Spleen (tissue), 11 donors: Measurements from ENCODE around the gene SLC26A3. TPM values are rescaled to one million over a fixed set of nuclear protein-coding genes. Genes with fewer than 3 reads are reported as not detected.

Experiments
- DNase-seq: peaks from one replicate; pipeline ENCODE4 v3.0.0-alpha.2; 2020
- H3K27ac ChIP-seq, 8 donors: fragments of 200-600 bp; sonication (generic) in 7 of 8; 1 replicate in 4 of 8; 2 replicates in 4 of 8; pipeline versions ENCODE4 v1.5.0 to v1.8.0; 2016 to 2021; ENCODE audit warnings: inconsistent platforms in 4 of 8, mild to moderate bottlenecking in 4 of 8, moderate library complexity in 1 of 8
- H3K27me3 ChIP-seq, 7 donors: fragments of 200-600 bp; sonication (generic) in 6 of 7; replicated peaks in 1 of 7; 1 replicate in 4 of 7; 2 replicates in 3 of 7; pipeline versions ENCODE4 v1.5.0 to v1.8.0; 2016 to 2021; ENCODE audit warnings: inconsistent platforms in 3 of 7, mild to moderate bottlenecking in 1 of 7
- H3K36me3 ChIP-seq, 6 donors: fragments of 200-600 bp; sonication (generic) in 5 of 6; 1 replicate in 4 of 6; 2 replicates in 2 of 6; pipeline versions ENCODE4 v1.5.0 to v1.8.0; 2016 to 2021; ENCODE audit warnings: inconsistent platforms in 2 of 6
- H3K4me1 ChIP-seq, 6 donors: fragments of 200-600 bp; sonication (generic) in 5 of 6; 1 replicate in 3 of 6; 2 replicates in 3 of 6; pipeline versions ENCODE4 v1.5.0 to v1.8.0; 2016 to 2021; ENCODE audit warnings: inconsistent platforms in 3 of 6
- H3K4me3 ChIP-seq, 8 donors: fragments of 200-600 bp; sonication (generic) in 7 of 8; 1 replicate in 4 of 8; 2 replicates in 4 of 8; pipeline versions ENCODE4 v1.5.0 to v1.8.0; 2016 to 2021; ENCODE audit warnings: inconsistent platforms in 4 of 8, mild to moderate bottlenecking in 4 of 8, moderate library complexity in 2 of 8
- H3K9me3 ChIP-seq, 8 donors: fragments of 200-600 bp; sonication (generic) in 7 of 8; 1 replicate in 4 of 8; 2 replicates in 4 of 8; pipeline versions ENCODE4 v1.5.0 to v1.8.0; 2016 to 2021; ENCODE audit warnings: inconsistent platforms in 4 of 8
- POLR2A ChIP-seq, 3 donors: fragments of 450-650 bp; IDR thresholded peaks; one replicate each; pipeline ENCODE4 v1.5.1; 2017; ENCODE audit warnings: antibody characterized with exemption in 3 of 3, mild to moderate bottlenecking in 1 of 3
- POLR2AphosphoS5 ChIP-seq, 3 donors: sonication (generic); formaldehyde crosslinking; IDR thresholded peaks; one replicate each; pipeline ENCODE4 v1.5.1; 2017; ENCODE audit warnings: antibody characterized with exemption in 3 of 3
- WGBS, 5 donors: extraction: QIAGEN DNeasy Blood & Tissue Kit in 3 of 5; methylation state at CpG; one replicate each; pipeline versions ENCODE4 v1.1.5 to v1.1.7; 2013 to 2018; 5-methylcytosine and 5-hydroxymethylcytosine counted together
- intact Hi-C: fragments of 100-400 bp; cut with DNase I; formaldehyde crosslinking; loops from one replicate; pipeline ENCODE4 v1.15.0; 2023; ENCODE audit warnings: low total_unique reads
- polyA plus RNA-seq, 3 donors: library from polyadenylated mRNA; stranded (reverse); fragments of 200-250 nt; gene quantifications; one replicate each; pipeline ENCODE4 v1.2.1, GENCODE V29; 2013
- total RNA-seq, 7 donors: library from RNA; depleted of rRNA in 3 of 7; stranded (reverse); fragments of >200 nt in 3 of 7; fragmentation: NEBNext Ultra II Directional in 4 of 7; extraction: Animal tissue kit (Norgen Biotek cat#: 25700) in 4 of 7; gene quantifications; one replicate each; pipeline versions ENCODE4 v1.1.0 to v1.2.1, GENCODE V29; 2016 to 2021
- TF ChIP-seq, protein P1 (sequence below), 11 experiments: fragments of 200-600 bp in 7 of 11; fragments of 450-650 bp in 4 of 11; sonication (generic) in 4 of 11; IDR thresholded peaks in 8 of 11; conservative IDR thresholded peaks in 3 of 11; 1 replicate in 7 of 11; 2 replicates in 4 of 11; pipeline versions ENCODE4 v1.4.0 to v1.8.0; 2016 to 2021; ENCODE audit warnings: antibody characterized with exemption in 11 of 11, inconsistent platforms in 4 of 11, mild to moderate bottlenecking in 1 of 11
- donor health status: healthy with polysubstance abuse.
- donor health status: DM: no; HTN: no; CAD: no; lungs with moderate emphysema.
- donor health status: DM: no; HTN: no; CAD: no.
- donor health status: Bipolar disorder and iron deficiency.
- donor health status: healthy.
- donor health status: DM: no; HTN: no; CAD: no.
- donor health status: DM: yes; HTN: yes; CAD: no.

The SLC26A3 gene
- total and polyA plus RNA-seq, 10 donors, result 0.13 to 0.37 TPM; not detected in 8

DNA sequence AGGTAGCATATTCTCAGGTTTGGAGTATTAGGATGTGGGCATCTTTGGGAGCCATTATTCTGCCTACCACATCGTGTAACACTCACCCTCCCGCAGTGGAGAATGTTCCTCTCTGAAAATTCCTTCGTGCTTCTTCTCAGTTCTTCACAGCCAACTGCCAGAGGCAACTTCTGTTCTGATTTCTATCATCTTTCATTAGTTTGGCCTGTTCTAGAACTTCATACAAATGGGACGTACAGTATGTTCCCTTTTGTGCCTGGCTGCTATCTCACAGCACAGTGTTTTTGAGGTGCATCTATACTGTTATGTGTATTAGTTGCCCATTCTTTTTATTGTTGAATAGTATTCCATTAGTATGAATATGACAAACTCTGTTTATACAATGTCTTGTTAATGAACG, 8.9 kb upstream of the SLC26A3 start:
- no peaks in the 10 kb centered on the region for H3K4me1 ChIP-seq
- no peak overlapping the region for H3K27ac ChIP-seq
- TF ChIP-seq POLR2A (IDR thresholded peaks at IDR 0.05) (no peak), POLR2AphosphoS5 (IDR thresholded peaks at IDR 0.05) (no peak)
- TF ChIP-seq, protein P1, sequence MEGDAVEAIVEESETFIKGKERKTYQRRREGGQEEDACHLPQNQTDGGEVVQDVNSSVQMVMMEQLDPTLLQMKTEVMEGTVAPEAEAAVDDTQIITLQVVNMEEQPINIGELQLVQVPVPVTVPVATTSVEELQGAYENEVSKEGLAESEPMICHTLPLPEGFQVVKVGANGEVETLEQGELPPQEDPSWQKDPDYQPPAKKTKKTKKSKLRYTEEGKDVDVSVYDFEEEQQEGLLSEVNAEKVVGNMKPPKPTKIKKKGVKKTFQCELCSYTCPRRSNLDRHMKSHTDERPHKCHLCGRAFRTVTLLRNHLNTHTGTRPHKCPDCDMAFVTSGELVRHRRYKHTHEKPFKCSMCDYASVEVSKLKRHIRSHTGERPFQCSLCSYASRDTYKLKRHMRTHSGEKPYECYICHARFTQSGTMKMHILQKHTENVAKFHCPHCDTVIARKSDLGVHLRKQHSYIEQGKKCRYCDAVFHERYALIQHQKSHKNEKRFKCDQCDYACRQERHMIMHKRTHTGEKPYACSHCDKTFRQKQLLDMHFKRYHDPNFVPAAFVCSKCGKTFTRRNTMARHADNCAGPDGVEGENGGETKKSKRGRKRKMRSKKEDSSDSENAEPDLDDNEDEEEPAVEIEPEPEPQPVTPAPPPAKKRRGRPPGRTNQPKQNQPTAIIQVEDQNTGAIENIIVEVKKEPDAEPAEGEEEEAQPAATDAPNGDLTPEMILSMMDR (IDR thresholded peaks at IDR 0.05 in 8 of 11, conservative IDR thresholded peaks at IDR 0.05 in 3 of 11), result no peak
- peaks cover 0 to 12% (median 0%) of the 10 kb centered on the region in 7 donors for H3K27me3 ChIP-seq
- no peaks in the 10 kb centered on the region for H3K9me3 ChIP-seq
- H3K36me3 ChIP-seq, result no peaks in the 10 kb centered on the region
- intact Hi-C loops, result no loop called here
- DNase-seq, result no peak
- WGBS, 5 donors, result 89 to 93% (median 89%) methylated on average over 5 of the region's 5 CpGs
- no peak overlapping the region for H3K4me3 ChIP-seq

DNA sequence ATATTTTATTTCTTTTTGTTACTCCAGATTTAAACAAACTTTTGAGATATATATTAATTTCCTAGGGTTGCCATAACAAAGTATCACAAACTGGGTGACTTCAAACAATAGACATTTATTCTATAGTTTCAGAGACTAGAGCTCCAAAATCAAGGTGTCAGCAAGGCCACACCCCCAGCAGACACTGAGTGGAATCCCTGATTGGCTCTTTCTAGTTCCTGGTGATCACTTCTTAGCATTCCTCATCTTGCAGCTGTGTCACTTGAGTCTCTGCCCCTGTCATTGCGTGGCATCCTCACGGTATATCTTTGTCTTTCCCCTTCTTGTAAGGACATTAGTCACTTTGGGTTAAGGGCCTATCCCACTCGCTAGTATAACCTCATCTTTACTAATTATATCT, 7.6 kb upstream of the SLC26A3 start:
- Histone ChIP-seq H3K4me1 (no peaks in the 10 kb centered on the region), H3K27ac (no peak overlapping the region), H3K9me3 (no peaks in the 10 kb centered on the region), H3K36me3 (no peaks in the 10 kb centered on the region), H3K27me3 (peaks cover 0 to 8% (median 0%) of the 10 kb centered on the region in 7 donors), H3K4me3 (no peak overlapping the region)
- DNase-seq, result no peak
- 77 to 88% (median 85%) methylated on average over 3 of the region's 3 CpGs for WGBS, 5 donors
- no peak for TF ChIP-seq POLR2A (IDR thresholded peaks at IDR 0.05)
- no peak for TF ChIP-seq POLR2AphosphoS5 (IDR thresholded peaks at IDR 0.05)
- TF ChIP-seq, protein P1 (IDR thresholded peaks at IDR 0.05 in 8 of 11, conservative IDR thresholded peaks at IDR 0.05 in 3 of 11), result no peak
- intact Hi-C loops, result no loop called here

- Histone ChIP-seq H3K27me3 (peaks cover 0 to 8% (median 0%) of the 10 kb centered on the region in 7 donors), H3K36me3 (no peaks in the 10 kb centered on the region), H3K4me3 (no peak overlapping the region), H3K9me3 (no peaks in the 10 kb centered on the region), H3K4me1 (no peaks in the 10 kb centered on the region), H3K27ac (no peak overlapping the region)
- intact Hi-C loops, result no loop called here
- no peak for DNase-seq
- WGBS, 5 donors, result 88 to 96% (median 90%) methylated on average over 4 of the region's 4 CpGs
- TF ChIP-seq, protein P1 (IDR thresholded peaks at IDR 0.05 in 8 of 11, conservative IDR thresholded peaks at IDR 0.05 in 3 of 11), result no peak
- TF ChIP-seq POLR2AphosphoS5 (IDR thresholded peaks at IDR 0.05), result no peak
- no peak for TF ChIP-seq POLR2A (IDR thresholded peaks at IDR 0.05)
Measured at GRCh38 chr7:107809179-107809578, 6.2 kb upstream of the SLC26A3 start.

DNA sequence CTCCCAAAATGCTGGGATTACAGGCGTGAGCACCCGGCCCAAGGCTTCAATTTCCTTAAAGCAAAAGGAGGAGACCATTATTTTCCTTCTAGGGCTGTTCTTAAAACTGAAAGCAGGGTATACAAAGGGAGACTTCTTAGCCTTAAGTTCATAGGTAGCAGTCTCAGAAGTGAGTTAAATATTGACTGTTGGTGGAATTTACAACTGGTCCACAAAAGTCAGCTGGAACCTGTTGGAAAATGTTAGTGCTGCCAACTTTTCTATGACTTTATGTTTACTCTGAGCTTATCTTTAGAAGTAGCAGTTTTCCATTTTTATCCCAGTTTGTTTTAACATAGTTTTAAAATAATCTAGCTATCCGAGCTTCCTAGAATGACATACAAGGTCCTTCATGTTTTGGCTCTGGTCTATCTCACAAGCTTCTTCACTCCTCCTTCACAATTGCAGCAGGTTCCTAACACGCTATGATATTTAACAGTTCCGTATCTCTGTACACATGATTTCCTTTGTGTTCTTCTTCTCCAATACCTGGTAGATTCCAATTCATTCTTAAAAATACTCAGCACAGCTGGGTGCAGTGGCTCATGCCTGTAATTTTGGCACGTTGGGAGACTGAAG, 3.3 kb downstream of the SLC26A3 start:
- 67 to 83% (median 77%) methylated on average over 6 of the region's 6 CpGs for WGBS, 5 donors
- intact Hi-C loops, result no loop called here

More for the DNA sequence above, 3.3 kb downstream of the SLC26A3 start:
- TF ChIP-seq POLR2A (IDR thresholded peaks at IDR 0.05) (no peak), POLR2AphosphoS5 (IDR thresholded peaks at IDR 0.05) (no peak)
- TF ChIP-seq, protein P1 (IDR thresholded peaks at IDR 0.05 in 8 of 11, conservative IDR thresholded peaks at IDR 0.05 in 3 of 11), result no peak
- Histone ChIP-seq H3K27ac (no peak overlapping the region), H3K4me1 (no peaks in the 10 kb centered on the region), H3K9me3 (no peaks in the 10 kb centered on the region), H3K27me3 (no peaks in the 10 kb centered on the region), H3K4me3 (no peak overlapping the region), H3K36me3 (no peaks in the 10 kb centered on the region)
- DNase-seq, result no peak
